CD4-positive, alpha-beta memory T cell (primary cell): ENCODE results near the gene BEX1. TPM values are rescaled to one million over a fixed set of nuclear protein-coding genes. Genes with fewer than 3 reads are reported as not detected.
"Not testable (repeated sequence)": the region's sequence is repeated elsewhere in the genome, so short reads cannot be mapped to it uniquely, and the experiment has no call there.

Source experiments
- CTCF ChIA-PET: fragments of 350-600 bp; sonication (Branson Sonifier 250); formaldehyde crosslinking; loops from one replicate; lab custom pipeline; 2021; ENCODE audit warnings: inconsistent platforms; ENCODE audit not compliant: partially characterized antibody; lab: Charles Lee
- POLR2A ChIA-PET: fragments of 350-600 bp; sonication (Branson Sonifier 250); formaldehyde crosslinking; loops from one replicate; lab custom pipeline; 2021; ENCODE audit not compliant: partially characterized antibody; lab: Charles Lee
- DNase-seq, 5 donors: peaks; one replicate each; pipeline versions ENCODE4 v3.0.0 to v3.0.0-alpha.2; 2020 to 2022; ENCODE audit warnings: mixed read lengths in 1 of 5
- H3K27ac ChIP-seq: one replicate; pipeline ENCODE4 v1.7.0; 2013; ENCODE audit warnings: low read depth, low read length
- H3K27me3 ChIP-seq: 2 replicates; pipeline ENCODE4 v1.7.0; 2013; ENCODE audit warnings: mild to moderate bottlenecking, low read length, moderate library complexity; ENCODE audit not compliant: insufficient read depth
- H3K36me3 ChIP-seq: 2 replicates; pipeline ENCODE4 v1.7.0; 2013; ENCODE audit warnings: mild to moderate bottlenecking, low read length, moderate library complexity; ENCODE audit not compliant: insufficient read depth
- H3K4me1 ChIP-seq: 2 replicates; pipeline ENCODE4 v1.7.0; 2013; ENCODE audit warnings: mild to moderate bottlenecking, low read length, moderate library complexity; ENCODE audit not compliant: insufficient read depth
- H3K4me3 ChIP-seq, 2 donors: one replicate each; pipeline ENCODE4 v1.7.0; 2013; ENCODE audit warnings: low read length in 2 of 2, mild to moderate bottlenecking in 1 of 2
- H3K9me3 ChIP-seq, 2 donors: one replicate each; pipeline ENCODE4 v1.7.0; 2013; ENCODE audit warnings: low read length in 2 of 2, control low read depth in 1 of 2; ENCODE audit not compliant: control insufficient read depth in 1 of 2
- H3K27ac Mint-ChIP-seq, 7 donors: one replicate each; pipeline ENCODE4 v1.8.0; 2020 to 2021; ENCODE audit warnings: mixed read lengths in 7 of 7, mild to moderate bottlenecking in 6 of 7, inconsistent platforms in 3 of 7, moderate library complexity in 3 of 7
- H3K27me3 Mint-ChIP-seq, 2 donors: one replicate each; pipeline ENCODE4 v1.8.0; 2020 to 2021; ENCODE audit warnings: mixed read lengths in 2 of 2
- H3K36me3 Mint-ChIP-seq, 2 donors: one replicate each; pipeline ENCODE4 v1.8.0; 2020 to 2021; ENCODE audit warnings: mixed read lengths in 2 of 2, inconsistent platforms in 1 of 2, mild to moderate bottlenecking in 1 of 2
- H3K4me1 Mint-ChIP-seq, 4 donors: one replicate each; pipeline ENCODE4 v1.8.0; 2020 to 2021; ENCODE audit warnings: mixed read lengths in 4 of 4, mild to moderate bottlenecking in 1 of 4
- H3K4me3 Mint-ChIP-seq, 8 donors: one replicate each; pipeline ENCODE4 v1.8.0; 2020 to 2021; ENCODE audit warnings: mixed read lengths in 8 of 8, mild to moderate bottlenecking in 7 of 8, moderate library complexity in 6 of 8, inconsistent platforms in 3 of 8
- H3K9me3 Mint-ChIP-seq, 8 donors: one replicate each; pipeline ENCODE4 v1.8.0; 2020 to 2021; ENCODE audit warnings: mixed read lengths in 8 of 8, mild to moderate bottlenecking in 5 of 8, inconsistent platforms in 3 of 8, moderate library complexity in 1 of 8
- intact Hi-C: fragments of 100-400 bp; cut with micrococcal nuclease; formaldehyde crosslinking; loops from one replicate; pipeline ENCODE4 v1.15.1; 2023
- polyA plus RNA-seq, 2 donors: library from polyadenylated mRNA; unstranded; fragments of 300-500 nt; fragmentation: Illumina TruSeq; gene quantifications; one replicate each; pipeline ENCODE4 v1.2.3, GENCODE V29; 2021
- total RNA-seq, 2 experiments: library from RNA; stranded (reverse); gene quantifications; one replicate each; pipeline ENCODE4 v1.2.3, GENCODE V29; 2021

Gene BEX1
- total and polyA plus RNA-seq, 4 experiments from 2014 or later, result 0.50 TPM; not detected in 3

GRCh38 chrX:103063191-103063845, 653 bp downstream of the BEX1 start:
- ChIA-PET POLR2A (no interaction called here), CTCF (no interaction called here)
- Mint-ChIP-seq H3K27me3 (peaks cover 4 to 7% of the 10 kb centered on the region in 2 donors), H3K27ac (no peak overlapping the region), H3K36me3 (no peaks in the 10 kb centered on the region), H3K4me3 (peak overlapping the region in 3 of 8 donors; percentile 22 to 58 (median 29)), H3K9me3 (peaks cover 0 to 2% (median 0%) of the 10 kb centered on the region in 8 donors), H3K4me1 (peaks cover 0 to 4% (median under 1%) of the 10 kb centered on the region in 4 donors)
- Histone ChIP-seq H3K27me3 (no peaks in the 10 kb centered on the region), H3K27ac (no peak overlapping the region), H3K4me3 (no peak overlapping the region), H3K36me3 (no peaks in the 10 kb centered on the region), H3K4me1 (no peaks in the 10 kb centered on the region), H3K9me3 (no peaks in the 10 kb centered on the region)
- intact Hi-C loops, result no loop called here
- DNase-seq, result no peak

GRCh38 chrX:103061486-103061885, 2.5 kb downstream of the BEX1 start:
- Histone ChIP-seq H3K36me3 (no peaks in the 10 kb centered on the region), H3K4me1 (no peaks in the 10 kb centered on the region), H3K27ac (no peak overlapping the region), H3K27me3 (no peaks in the 10 kb centered on the region), H3K9me3 (no peaks in the 10 kb centered on the region), H3K4me3 (no peak overlapping the region)
- intact Hi-C loops, result no loop called here
- H3K36me3 Mint-ChIP-seq, result no peaks in the 10 kb centered on the region
- CTCF ChIA-PET, result no interaction called here
- no peak overlapping the region for H3K4me3 Mint-ChIP-seq
- DNase-seq, result no peak
- no peak overlapping the region for H3K27ac Mint-ChIP-seq
- peaks cover 5 to 9% of the 10 kb centered on the region in 2 donors for H3K27me3 Mint-ChIP-seq
- POLR2A ChIA-PET, result no interaction called here
- peaks cover 0 to 2% (median 0%) of the 10 kb centered on the region in 8 donors for H3K9me3 Mint-ChIP-seq
- peaks cover 0 to 4% (median under 1%) of the 10 kb centered on the region in 4 donors for H3K4me1 Mint-ChIP-seq

DNA sequence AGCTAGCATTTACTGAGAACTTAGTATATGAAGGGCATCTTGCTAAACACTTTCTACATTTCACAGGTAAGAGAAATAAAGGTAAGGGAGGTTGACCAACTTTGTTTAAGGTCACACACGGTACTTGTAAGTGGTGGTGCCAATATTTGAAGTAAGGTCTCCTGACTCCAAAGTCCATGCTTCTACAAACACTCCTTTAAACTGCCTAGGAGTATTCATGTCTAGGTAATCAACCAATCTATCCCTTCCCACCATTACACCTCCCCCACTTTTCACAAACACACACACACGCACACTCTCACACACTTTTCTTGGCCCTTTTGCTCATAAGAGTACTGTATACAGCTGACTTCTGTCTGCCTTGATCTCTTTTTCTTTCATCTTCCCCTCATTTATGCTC, 7.1 kb downstream of the BEX1 start:
- no peak for DNase-seq
- Mint-ChIP-seq H3K27ac (no peak overlapping the region), H3K4me1 (no peaks in the 10 kb centered on the region), H3K27me3 (peaks cover 4 to 5% of the 10 kb centered on the region in 2 donors), H3K9me3 (peaks cover 0 to 2% (median 0%) of the 10 kb centered on the region in 8 donors), H3K4me3 (no peak overlapping the region), H3K36me3 (no peaks in the 10 kb centered on the region)
- Histone ChIP-seq H3K9me3 (no peaks in the 10 kb centered on the region), H3K4me1 (no peaks in the 10 kb centered on the region), H3K36me3 (no peaks in the 10 kb centered on the region), H3K4me3 (no peak overlapping the region), H3K27me3 (no peaks in the 10 kb centered on the region), H3K27ac (no peak overlapping the region)
- intact Hi-C loops, result no loop called here
- CTCF ChIA-PET, result no interaction called here
- POLR2A ChIA-PET, result no interaction called here

DNA sequence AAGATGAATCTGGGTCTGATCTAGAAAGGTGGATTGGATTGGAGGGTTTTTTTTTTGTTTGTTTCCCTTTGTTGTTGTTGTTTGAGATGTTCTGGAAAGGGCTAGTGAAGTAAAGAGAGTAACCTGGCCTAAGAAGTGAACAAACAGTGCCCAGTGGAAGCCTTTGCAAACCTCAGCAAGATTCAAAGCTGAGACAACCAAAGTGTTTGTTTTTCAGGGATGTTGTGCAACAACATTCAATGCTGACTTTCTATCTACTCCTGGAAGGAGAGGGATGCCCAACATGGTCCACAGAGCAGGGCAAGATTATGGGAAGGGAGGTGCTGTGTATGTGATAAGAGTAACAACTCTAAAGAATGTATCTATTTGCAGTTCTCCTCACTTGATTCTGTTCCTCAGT, 11.3 kb downstream of the BEX1 start:
- POLR2A ChIA-PET, result no interaction called here
- Mint-ChIP-seq H3K4me1 (no peaks in the 10 kb centered on the region), H3K27ac (no peak overlapping the region), H3K36me3 (no peaks in the 10 kb centered on the region), H3K4me3 (no peak overlapping the region), H3K9me3 (peaks cover 0 to 2% (median 0%) of the 10 kb centered on the region in 8 donors), H3K27me3 (peaks cover 5 to 6% of the 10 kb centered on the region in 2 donors)
- intact Hi-C loops, result no loop called here
- Histone ChIP-seq H3K4me3 (no peak overlapping the region), H3K36me3 (no peaks in the 10 kb centered on the region), H3K4me1 (no peaks in the 10 kb centered on the region), H3K9me3 (no peaks in the 10 kb centered on the region), H3K27ac (no peak overlapping the region), H3K27me3 (no peaks in the 10 kb centered on the region)
- CTCF ChIA-PET, result no interaction called here
- no peak for DNase-seq

GRCh38 chrX:103051260-103051789, 12.6 kb downstream of the BEX1 start:
- H3K36me3 Mint-ChIP-seq, result no peaks in the 10 kb centered on the region
- peaks cover 0 to 6% (median under 1%) of the 10 kb centered on the region in 8 donors for H3K9me3 Mint-ChIP-seq
- no peaks in the 10 kb centered on the region for H3K36me3 ChIP-seq
- no peaks in the 10 kb centered on the region for H3K9me3 ChIP-seq
- ChIA-PET POLR2A (no interaction called here), CTCF (no interaction called here)
- no peak overlapping the region for H3K4me3 ChIP-seq
- no peaks in the 10 kb centered on the region for H3K27me3 ChIP-seq
- no peak overlapping the region for H3K4me3 Mint-ChIP-seq
- no peak for DNase-seq
- no peak overlapping the region for H3K27ac Mint-ChIP-seq
- intact Hi-C loops, result no loop called here
- no peaks in the 10 kb centered on the region for H3K4me1 ChIP-seq
- H3K27me3 Mint-ChIP-seq, result peaks cover 2 to 4% of the 10 kb centered on the region in 2 donors
- H3K4me1 Mint-ChIP-seq, result no peaks in the 10 kb centered on the region
- no peak overlapping the region for H3K27ac ChIP-seq

DNA sequence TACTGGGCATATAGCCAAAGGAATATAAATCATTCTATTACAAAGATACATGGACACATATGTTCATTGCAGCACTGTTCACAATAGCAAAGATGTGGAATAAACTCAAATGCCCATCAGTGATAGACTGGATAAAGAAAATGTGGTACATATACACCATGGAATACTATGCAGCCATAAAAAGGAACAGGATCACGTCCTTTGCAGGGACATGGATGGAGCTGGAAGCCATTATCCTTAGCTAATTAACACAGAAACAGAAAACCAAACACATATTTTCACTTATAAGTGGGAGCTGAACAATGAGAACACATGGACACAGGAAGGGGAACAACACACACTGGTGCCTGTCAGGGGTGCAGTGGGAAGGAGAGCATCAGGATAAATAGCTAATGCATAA, 30.6 kb downstream of the BEX1 start:
- H3K9me3 Mint-ChIP-seq, CTCF ChIA-PET, H3K9me3 ChIP-seq, H3K36me3 ChIP-seq, H3K27me3 ChIP-seq, H3K4me1 Mint-ChIP-seq, H3K27me3 Mint-ChIP-seq, DNase-seq, H3K27ac ChIP-seq, intact Hi-C loops, H3K4me3 ChIP-seq, H3K4me1 ChIP-seq, H3K4me3 Mint-ChIP-seq, H3K27ac Mint-ChIP-seq, H3K36me3 Mint-ChIP-seq, POLR2A ChIA-PET: not testable (repeated sequence)

DNA sequence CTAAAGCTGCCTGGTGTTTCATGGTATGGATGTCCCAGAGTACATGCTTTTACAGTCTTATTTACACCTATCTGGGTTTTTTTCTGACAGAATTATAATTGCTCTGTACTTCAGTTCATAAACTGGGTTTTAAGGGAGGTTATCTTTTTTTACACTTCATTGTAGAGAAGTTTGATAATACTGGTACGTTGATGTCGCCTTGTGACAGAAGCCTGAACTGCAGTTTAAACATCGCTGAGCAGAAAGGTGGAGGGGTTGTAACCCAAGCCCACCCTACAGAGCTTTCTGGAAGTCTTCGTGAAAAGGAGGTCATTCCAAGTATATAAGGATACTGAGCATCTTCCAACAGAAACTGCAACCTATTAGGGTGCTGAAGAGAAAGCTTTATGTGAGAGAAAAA, 46.4 kb downstream of the BEX1 start:
- intact Hi-C loops, result no loop called here
- no peak for DNase-seq
- H3K36me3 ChIP-seq, result no peaks in the 10 kb centered on the region
- H3K27ac ChIP-seq, result no peak overlapping the region
- no peaks in the 10 kb centered on the region for H3K36me3 Mint-ChIP-seq
- H3K27ac Mint-ChIP-seq, result no peak overlapping the region
- H3K9me3 Mint-ChIP-seq, result no peaks in the 10 kb centered on the region
- H3K9me3 ChIP-seq, result no peaks in the 10 kb centered on the region
- H3K4me1 Mint-ChIP-seq, result no peaks in the 10 kb centered on the region
- no peak overlapping the region for H3K4me3 Mint-ChIP-seq
- peaks cover 0 to 5% of the 10 kb centered on the region in 2 donors for H3K27me3 Mint-ChIP-seq
- no peaks in the 10 kb centered on the region for H3K4me1 ChIP-seq
- no peaks in the 10 kb centered on the region for H3K27me3 ChIP-seq
- ChIA-PET CTCF (no interaction called here), POLR2A (no interaction called here)
- H3K4me3 ChIP-seq, result no peak overlapping the region
